HEK293T (cell line): ENCODE results near the gene VASP.

Experiments used
- CTCF ChIA-PET: fragments of 350-600 bp; formaldehyde crosslinking; extraction: SDS; loops from one replicate; lab custom pipeline; 2021; ENCODE audit warnings: antibody characterized with exemption, inconsistent platforms; lab: Yijun Ruan, JAX
- POLR2A ChIA-PET: fragments of 350-600 bp; formaldehyde crosslinking; extraction: SDS; loops from one replicate; lab custom pipeline; 2020; ENCODE audit warnings: antibody characterized with exemption, inconsistent platforms; lab: Yijun Ruan, JAX
- DNase-seq: peaks from one replicate; pipeline ENCODE4 v3.0.0; 2012; ENCODE audit warnings: mixed read lengths; ENCODE audit errors: extremely low spot score
- ARNT ChIP-seq: fragments of 450-650 bp; IDR thresholded peaks from 2 replicates; pipeline ENCODE4 v1.6.1; 2017; ENCODE audit warnings: mild to moderate bottlenecking
- BHLHE40 ChIP-seq: fragments of 450-650 bp; IDR thresholded peaks from 2 replicates; pipeline ENCODE4 v1.6.1; 2016; ENCODE audit warnings: mild to moderate bottlenecking, moderate library complexity, borderline replicate concordance
- CTBP1 ChIP-seq: fragments of 450-650 bp; IDR thresholded peaks from 2 replicates; pipeline ENCODE4 v1.6.1; 2016; ENCODE audit warnings: borderline replicate concordance
- ELF4 ChIP-seq: fragments of 450-650 bp; IDR thresholded peaks from 2 replicates; pipeline ENCODE4 v1.6.1; 2017; ENCODE audit warnings: antibody characterized with exemption
- FOXA1 ChIP-seq: fragments of 450-650 bp; IDR thresholded peaks from 2 replicates; pipeline ENCODE4 v1.6.1; 2016; ENCODE audit warnings: mild to moderate bottlenecking
- FOXK2 ChIP-seq: fragments of 450-650 bp; IDR thresholded peaks from 2 replicates; pipeline ENCODE4 v1.6.1; 2016; ENCODE audit warnings: mild to moderate bottlenecking
- FOXM1 ChIP-seq: fragments of 450-650 bp; IDR thresholded peaks from 2 replicates; pipeline ENCODE4 v1.6.1; 2017; ENCODE audit warnings: mild to moderate bottlenecking, borderline replicate concordance
- HDGF ChIP-seq: fragments of 450-650 bp; IDR thresholded peaks from 2 replicates; pipeline ENCODE4 v1.6.1; 2017; ENCODE audit warnings: antibody characterized with exemption, borderline replicate concordance
- L3MBTL2 ChIP-seq: fragments of 450-650 bp; conservative IDR thresholded peaks from 2 replicates; pipeline ENCODE4 v1.6.1; 2016; ENCODE audit warnings: mild to moderate bottlenecking
- LEF1 ChIP-seq: fragments of 450-650 bp; IDR thresholded peaks from 2 replicates; pipeline ENCODE4 v1.6.1; 2017; ENCODE audit warnings: mild to moderate bottlenecking, borderline replicate concordance
- NFRKB ChIP-seq: fragments of 450-650 bp; IDR thresholded peaks from 2 replicates; pipeline ENCODE4 v1.6.1; 2016; ENCODE audit warnings: mild to moderate bottlenecking, moderate library complexity
- SP1 ChIP-seq: fragments of 450-650 bp; IDR thresholded peaks from 2 replicates; pipeline ENCODE4 v1.6.1; 2017
- SUZ12 ChIP-seq: fragments of 450-650 bp; IDR thresholded peaks from 2 replicates; pipeline ENCODE4 v1.6.1; 2016; ENCODE audit warnings: mild to moderate bottlenecking
- TARDBP ChIP-seq: fragments of 450-650 bp; IDR thresholded peaks from 2 replicates; pipeline ENCODE4 v1.6.1; 2016
- ZNF384 ChIP-seq: fragments of 450-650 bp; IDR thresholded peaks from 2 replicates; pipeline ENCODE4 v1.6.1; 2016
- TF ChIP-seq, protein P1 (sequence below): fragments of 450-650 bp; IDR thresholded peaks from 2 replicates; pipeline ENCODE4 v1.6.1; 2016

The VASP gene

DNA sequence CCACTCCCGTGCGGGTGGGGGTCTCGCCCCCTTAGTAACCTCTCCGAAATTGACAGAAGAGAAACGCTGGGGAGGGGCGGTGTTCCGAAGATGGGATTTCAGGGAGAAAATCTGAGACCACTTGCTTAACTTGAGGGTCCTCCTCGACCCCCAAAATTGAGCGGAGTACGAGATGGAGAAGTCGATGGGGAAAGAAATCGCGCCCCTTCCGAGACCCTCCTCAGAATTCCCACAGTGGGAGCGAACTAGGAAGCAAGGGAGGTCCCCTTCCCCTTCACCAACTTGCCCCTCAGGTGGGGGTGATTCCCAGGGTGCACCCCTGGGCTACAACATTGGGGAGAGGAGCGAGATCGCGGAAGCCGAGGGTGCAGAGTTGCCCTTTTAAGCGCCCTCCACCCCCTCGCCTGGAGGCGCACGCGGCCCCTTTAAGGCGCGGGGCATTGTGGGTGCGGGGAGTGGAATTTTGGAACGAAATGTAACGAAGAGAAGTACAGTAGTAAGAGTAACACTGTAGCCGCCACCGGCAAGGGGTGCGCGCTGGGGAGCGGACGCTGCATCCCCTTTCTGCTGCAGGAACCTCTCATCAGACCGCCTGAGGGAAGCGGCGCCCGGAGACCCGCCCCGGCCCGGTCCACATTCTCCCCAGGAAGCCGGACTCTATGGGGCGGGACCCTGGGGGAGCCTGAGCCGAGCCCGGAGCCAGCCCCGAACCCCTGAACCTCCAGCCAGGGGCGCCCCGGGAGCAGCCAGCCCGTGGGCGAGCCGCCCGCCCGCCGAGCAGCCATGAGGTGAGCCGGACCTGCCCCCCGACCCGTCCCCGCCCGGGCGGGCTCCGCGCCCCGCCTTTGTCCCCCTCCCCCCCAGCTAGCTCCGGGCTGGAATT, at the start of gene VASP:
Gene VASP, plus strand, starts transcription at position 491 of the 883 bp plus-strand sequence. Its CDS starts 293 bp downstream, at position 784.
- ChIA-PET CTCF (interaction anchor here (1.1 kb wide), 1 partner anchor 29 kb away, joined by 4 read pairs; no protein-coding TSS in a partner anchor), POLR2A (interaction anchor here (1.0 to 1.4 kb wide), 2 partner anchors 12 to 14 kb away, joined by 3 to 4 read pairs; no protein-coding TSS in a partner anchor)
- peak; percentile 57; the same call in 1 of the 2 replicates for TF ChIP-seq FOXM1
- no peak for TF ChIP-seq ZNF384
- TF ChIP-seq L3MBTL2 = peak; percentile 85
- no peak for TF ChIP-seq ARNT
- peak; percentile 76 for DNase-seq

DNA sequence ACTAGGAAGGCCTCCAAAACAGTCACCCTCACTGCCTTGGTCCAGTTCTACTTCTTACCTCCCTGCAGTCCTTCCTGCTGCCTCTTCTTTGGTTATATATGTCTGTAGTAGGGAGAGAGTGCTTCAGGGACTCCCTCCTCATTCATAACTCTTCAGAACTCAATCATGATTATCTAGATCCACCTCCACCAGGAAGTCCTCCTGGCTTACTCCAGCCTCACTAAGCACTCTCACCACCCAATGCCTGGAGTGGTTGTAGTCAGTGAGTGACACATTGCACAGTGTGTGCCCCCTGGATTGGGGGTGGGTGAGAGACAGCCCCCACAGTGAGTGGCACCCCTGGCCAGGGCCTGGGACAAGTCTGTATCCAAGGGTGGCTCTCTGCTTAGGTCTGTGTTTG, 49.5 kb upstream of the VASP start:
- DNase-seq = no peak
- TF ChIP-seq ELF4 (no peak), NFRKB (no peak), FOXA1 (no peak), L3MBTL2 (no peak), FOXK2 (no peak), LEF1 (no peak), ARNT (no peak), CTBP1 (no peak)
- TF ChIP-seq, protein P1, sequence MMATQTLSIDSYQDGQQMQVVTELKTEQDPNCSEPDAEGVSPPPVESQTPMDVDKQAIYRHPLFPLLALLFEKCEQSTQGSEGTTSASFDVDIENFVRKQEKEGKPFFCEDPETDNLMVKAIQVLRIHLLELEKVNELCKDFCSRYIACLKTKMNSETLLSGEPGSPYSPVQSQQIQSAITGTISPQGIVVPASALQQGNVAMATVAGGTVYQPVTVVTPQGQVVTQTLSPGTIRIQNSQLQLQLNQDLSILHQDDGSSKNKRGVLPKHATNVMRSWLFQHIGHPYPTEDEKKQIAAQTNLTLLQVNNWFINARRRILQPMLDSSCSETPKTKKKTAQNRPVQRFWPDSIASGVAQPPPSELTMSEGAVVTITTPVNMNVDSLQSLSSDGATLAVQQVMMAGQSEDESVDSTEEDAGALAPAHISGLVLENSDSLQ = no peak
- CTCF ChIA-PET = no interaction called here
- POLR2A ChIA-PET = no interaction called here

DNA sequence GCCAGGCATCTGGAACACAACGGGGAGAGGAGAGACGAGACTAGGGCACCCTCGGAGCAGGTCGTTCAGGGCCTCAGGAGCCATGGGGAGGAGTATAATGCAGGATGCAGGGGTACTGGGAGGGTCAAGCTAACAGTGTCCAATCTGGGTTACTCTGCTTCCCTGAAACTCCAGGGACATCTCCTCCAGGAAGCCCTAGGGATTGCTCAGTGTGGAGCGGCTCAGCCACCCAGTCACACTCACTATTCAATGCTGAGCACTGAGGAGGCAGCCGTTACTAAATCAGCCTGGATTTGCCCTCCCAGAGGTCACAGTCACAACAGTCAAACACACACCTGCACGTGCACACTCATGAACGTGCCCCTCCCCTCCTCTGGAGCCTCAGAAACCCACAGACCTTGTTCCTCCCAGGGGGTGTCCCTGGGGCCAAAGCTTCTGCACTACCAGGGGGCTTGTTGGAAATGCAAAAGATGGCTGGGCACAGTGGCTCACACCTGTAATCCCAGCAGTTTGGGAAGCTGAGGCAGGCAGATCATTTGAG, 46.4 kb upstream of the VASP start:
- CTCF ChIA-PET = interaction anchor here (1.0 kb wide), 1 partner anchor 22 kb away, joined by 4 read pairs; no protein-coding TSS in a partner anchor
- POLR2A ChIA-PET = interaction anchor here (0.5 to 1.1 kb wide), 2 partner anchors 8 to 297 kb away, joined by 3 to 4 read pairs; no protein-coding TSS in a partner anchor
- DNase-seq = no peak
- TF ChIP-seq, protein P1 = no peak
- no peak for TF ChIP-seq LEF1
- TF ChIP-seq CTBP1 = no peak
- TF ChIP-seq BHLHE40 = no peak
- TF ChIP-seq SP1 = no peak
- TF ChIP-seq L3MBTL2 = no peak

DNA sequence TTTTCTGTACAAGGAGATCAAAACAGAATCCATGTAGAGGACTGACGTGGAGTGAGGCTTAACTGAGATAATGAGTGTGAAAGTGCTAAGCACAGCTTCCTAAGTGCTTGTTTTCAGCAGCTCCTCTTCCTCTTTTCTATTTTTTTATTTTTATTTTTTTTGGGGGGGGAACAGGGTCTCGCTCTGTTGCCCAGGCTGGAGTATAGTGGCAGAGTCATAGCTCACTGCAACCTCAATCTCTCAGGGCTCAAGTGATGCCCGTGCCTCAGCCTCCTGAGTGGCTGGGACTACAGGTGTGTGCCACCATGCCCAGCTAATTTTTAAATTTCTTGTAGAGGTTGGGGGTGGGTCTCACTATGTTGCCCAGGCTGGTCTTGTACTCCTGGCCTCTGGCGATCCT, 45.1 kb upstream of the VASP start:
- CTCF ChIA-PET = interaction anchor here (0.8 to 1.2 kb wide), 2 partner anchors 17 to 22 kb away, joined by 3 to 5 read pairs; no protein-coding TSS in a partner anchor
- DNase-seq = no peak
- TF ChIP-seq ARNT = no peak
- TF ChIP-seq, protein P1 = no peak
- no peak for TF ChIP-seq SUZ12
- no peak for TF ChIP-seq HDGF
- TF ChIP-seq SP1 = no peak
- no peak for TF ChIP-seq FOXK2
- no peak for TF ChIP-seq TARDBP
- no peak for TF ChIP-seq FOXM1
- no peak for TF ChIP-seq FOXA1
- TF ChIP-seq NFRKB = no peak
- no peak for TF ChIP-seq BHLHE40
- TF ChIP-seq CTBP1 = no peak
- POLR2A ChIA-PET = no interaction called here

DNA sequence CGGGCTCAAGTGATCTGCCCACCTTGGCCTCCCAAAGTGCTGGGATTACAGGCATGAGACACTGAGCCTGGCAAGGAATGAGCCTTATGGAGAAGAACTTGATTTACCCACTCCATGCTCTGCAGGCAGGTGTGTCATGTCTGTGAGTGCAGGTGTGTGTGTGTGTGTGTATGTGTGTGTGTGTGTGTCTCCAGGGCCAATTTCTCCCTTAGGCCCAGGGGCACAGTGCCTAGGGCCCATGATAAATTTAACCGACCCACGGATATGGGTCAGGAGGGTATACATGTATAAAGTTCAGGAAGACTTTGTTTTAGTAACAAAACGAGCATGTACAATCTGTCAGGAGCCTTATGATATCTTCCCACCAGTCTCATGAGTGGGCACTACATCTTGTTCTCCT, 44.0 kb upstream of the VASP start:
- TF ChIP-seq SP1 (no peak), ARNT (no peak), FOXA1 (no peak), BHLHE40 (no peak), FOXM1 (no peak), LEF1 (no peak)
- TF ChIP-seq, protein P1 = no peak
- DNase-seq = no peak
- POLR2A ChIA-PET = no interaction called here
- CTCF ChIA-PET = interaction anchor here (1.2 kb wide), 1 partner anchor 23 kb away, joined by 5 read pairs; no protein-coding TSS in a partner anchor

DNA sequence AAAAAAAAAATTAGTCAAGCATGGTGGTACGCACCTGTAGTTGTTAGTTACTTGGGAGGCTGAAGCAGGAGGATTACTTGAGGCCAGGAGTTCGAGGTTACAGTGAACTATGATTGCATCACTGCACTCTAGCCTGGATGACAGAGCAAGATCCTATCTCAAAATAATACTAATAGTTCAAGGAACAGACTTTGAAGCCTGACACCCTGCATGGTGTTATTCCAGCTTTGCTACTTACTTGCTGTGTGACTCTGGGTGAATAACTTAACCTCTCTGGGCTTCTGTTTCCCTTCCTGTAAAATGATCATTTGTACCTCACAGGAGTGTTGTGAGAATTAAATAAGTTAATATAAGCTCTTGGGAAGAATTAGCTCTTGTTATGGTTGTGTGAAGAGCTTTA, 43.0 kb upstream of the VASP start:
- no peak for DNase-seq
- ChIA-PET POLR2A (no interaction called here), CTCF (no interaction called here)
- TF ChIP-seq ZNF384 = no peak
- TF ChIP-seq, protein P1 = no peak
- no peak for TF ChIP-seq SUZ12
- no peak for TF ChIP-seq BHLHE40
- no peak for TF ChIP-seq TARDBP
- no peak for TF ChIP-seq NFRKB
- no peak for TF ChIP-seq FOXK2
- no peak for TF ChIP-seq SP1
- TF ChIP-seq ELF4 = no peak
- TF ChIP-seq ARNT = no peak
- TF ChIP-seq L3MBTL2 = no peak
- TF ChIP-seq FOXM1 = no peak
- no peak for TF ChIP-seq CTBP1
- no peak for TF ChIP-seq HDGF
- no peak for TF ChIP-seq FOXA1
- TF ChIP-seq LEF1 = no peak
